GM04504 (cell line): ENCODE measurements around the gene COP1.
A peak's percentile ranks its signal among the peaks of the same experiment; 100 is the strongest.

Experiments used
- DNase-seq: peaks from one replicate; pipeline ENCODE4 v3.0.0-alpha.2; 2012; ENCODE audit warnings: low read depth

COP1 gene

DNA sequence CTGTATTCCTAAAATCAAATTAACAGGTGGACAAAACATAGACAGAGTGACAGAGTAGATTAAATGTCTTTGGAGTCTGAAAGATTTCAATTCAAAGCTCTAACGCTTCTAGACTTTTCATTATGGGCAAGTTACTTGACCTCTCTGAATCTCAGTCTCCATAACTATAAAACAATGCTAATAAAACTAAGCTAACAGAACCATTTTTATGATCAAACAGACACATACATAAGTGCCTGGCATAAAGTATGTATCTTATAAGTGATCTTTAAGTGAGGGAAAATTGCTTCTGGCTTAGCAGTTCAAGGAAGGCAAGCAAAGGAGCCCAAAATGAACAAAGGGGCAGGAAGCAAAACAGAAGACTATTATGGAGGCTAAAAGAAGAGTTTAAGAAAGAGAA is 246.9 kb downstream of the COP1 start:
- DNase-seq, result no peak

DNA sequence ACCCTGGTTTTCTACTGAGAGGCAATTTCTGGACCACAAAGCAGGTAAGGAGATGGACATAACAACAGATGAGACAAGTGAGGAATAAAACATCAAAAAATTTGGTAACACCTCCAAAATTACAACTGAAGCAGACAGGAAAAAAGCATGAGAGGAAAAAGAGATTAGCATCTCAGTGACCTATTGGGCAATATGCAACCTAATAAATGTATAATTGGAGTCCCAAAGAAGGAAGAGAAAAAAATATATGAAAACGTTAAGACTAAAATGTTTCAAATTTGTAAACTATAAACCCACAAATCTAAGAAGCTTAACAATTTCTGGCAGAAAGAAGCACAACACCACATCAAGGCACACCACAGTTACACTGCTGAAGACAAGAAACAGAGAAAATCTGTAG is 255.5 kb downstream of the COP1 start:
- DNase-seq, result no peak

DNA sequence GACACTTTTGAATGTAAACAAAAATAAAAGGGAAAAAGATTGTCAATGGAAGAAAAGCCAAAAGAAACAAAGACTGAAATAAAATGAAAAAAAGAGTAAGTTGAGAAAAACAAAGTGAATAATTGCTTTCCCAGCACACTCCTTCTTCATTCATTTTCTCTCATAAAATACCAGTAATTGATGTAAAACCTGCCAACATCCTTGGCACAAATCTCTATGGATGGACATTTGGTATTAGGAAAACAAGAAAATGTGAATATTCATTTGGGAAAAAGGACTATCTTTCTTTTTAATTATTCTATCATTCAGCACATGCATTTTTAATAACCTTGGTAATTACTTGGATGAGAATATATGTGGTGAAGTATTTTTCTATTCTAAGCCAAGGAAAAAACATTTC is 259.3 kb downstream of the COP1 start:
- DNase-seq, result no peak

DNA sequence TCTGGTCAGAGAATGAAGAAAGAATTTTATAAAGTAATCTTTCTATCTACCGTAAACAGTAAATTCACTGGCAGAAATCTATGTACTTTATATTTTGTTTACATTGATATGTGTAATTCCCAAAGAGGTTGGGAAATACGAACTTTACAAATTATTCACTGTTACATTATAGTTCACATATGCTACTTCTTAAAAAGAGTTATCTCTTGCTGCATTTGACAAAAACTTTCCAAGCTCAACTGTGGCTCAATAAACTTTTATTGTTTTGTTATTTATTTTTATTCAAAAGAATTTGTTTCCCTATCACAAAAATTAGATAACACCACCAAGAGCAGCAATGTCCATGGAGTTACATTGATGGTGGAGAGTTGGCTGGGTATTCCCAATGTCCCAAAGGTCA is 262.5 kb downstream of the COP1 start:
- DNase-seq, result no peak

DNA sequence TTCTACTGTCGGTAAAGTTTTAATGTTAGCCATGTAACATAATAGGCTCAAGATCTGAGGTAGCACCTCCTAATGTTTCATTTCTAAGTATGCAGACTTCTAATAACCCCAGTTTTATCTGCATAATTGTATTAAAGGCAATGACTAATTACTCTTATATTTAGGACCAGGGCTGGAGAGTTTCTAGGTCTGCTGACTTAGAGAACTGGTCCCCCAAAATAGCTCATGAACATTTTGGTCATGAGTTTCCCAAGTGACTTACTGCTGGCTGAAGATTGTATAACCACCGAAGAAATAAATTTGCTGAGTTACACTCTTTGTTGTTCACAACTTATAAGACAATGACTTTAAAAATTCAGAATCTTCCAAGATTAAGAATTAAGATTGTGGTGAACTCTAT is 265.9 kb downstream of the COP1 start:
- no peak for DNase-seq

DNA sequence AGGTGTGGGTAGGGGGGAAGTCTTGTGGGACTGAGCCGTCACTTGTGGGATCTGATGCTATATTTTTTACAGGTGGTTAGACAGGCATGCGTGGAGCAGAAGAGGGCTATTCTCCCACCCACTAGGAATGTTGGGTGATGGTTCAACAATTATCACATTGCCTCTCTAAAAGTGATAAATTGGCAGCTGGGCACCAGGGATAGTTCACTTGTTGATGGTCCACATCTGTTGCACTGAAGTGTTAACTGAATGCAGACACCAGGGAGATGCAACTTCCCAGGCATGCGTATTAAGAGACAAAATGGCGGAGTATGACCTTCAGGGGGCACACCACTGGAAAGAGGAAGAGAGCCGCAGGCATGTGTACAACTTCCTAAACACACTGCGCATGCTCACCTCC is 270.4 kb downstream of the COP1 start:
- DNase-seq, result no peak

DNA sequence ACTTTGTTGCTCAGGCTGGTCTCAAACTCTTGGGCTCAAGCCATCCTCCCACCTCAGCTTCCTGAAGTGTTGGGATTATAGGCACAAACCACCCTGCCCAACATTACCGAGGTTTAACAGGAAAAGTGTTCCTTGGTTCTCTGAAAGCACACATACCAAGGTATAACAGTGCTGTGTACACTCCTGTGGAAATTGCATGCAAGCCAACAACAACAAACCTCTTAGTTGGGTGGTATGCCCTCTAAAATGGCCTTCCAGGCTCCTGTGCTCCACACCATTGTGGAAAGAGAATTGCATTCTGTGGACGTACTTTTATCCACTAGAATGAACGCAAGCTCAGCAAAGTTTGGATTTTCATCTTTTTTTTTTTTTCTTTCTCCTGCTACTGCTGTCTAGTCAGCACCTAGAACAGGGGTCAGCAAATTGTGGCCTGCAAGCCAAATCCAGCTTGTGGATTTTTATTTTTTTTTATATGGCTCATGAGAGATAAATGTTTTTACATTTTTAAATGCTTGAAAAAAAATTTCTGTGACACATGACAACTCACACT is 271.4 kb downstream of the COP1 start:
- DNase-seq, result no peak

DNA sequence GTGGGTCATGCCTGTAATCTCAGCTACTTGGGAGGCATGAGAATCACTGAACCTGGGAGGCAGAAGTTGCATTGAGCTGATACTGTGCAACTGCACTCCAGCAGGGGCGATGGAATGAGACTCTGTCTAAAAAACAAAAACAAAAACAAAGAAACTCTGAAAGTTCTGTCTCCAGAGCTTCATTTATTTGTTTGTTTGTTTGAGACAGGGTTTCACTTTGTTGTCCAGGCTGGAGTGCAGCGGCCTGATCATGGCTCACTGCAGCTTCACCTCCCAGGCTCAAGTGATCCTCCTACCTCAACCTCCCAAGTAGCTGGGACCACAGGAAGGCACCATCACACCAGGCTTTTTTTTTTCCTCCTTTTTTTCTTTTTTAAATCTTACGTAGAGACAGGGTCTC is 271.9 kb downstream of the COP1 start:
- DNase-seq, result no peak

DNA sequence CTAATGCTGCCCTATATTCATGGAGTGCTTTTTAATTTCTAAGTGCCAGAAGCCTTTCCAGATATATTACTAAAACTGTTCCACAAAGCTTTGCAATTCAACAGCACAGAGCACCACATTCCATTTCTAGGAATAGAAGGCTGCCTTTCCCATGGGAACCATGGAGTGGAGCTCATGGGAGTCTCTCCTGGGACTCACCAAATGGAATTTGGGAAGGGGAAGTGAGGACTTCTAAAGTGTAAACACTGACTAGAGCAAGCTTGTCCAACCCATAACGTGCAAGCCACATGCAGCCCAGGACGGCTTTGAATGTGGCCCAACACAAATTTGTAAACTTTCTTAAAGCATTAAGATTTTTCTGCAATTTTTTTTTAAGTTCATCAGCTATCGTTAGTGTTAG is 273.3 kb downstream of the COP1 start:
- DNase-seq, result peak; percentile 14

DNA sequence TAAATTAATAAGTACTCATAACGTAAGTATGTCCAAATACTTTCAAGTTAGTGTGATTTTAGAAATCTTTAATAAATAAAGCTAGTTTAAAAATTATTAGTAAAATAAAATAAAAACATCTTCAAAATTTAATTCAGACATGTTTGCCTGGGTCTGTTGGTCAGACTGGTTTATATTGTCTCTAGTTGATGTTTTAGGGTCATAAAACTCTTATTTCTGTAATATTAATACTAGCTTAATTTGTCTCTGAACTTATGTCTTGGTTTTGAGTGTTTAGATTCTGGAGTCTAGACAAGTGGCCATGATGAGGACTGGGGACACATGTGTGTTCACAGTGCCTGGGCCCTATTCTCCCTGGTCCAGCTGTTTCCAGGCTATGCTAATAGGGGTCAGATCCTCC is 279.1 kb downstream of the COP1 start:
- no peak for DNase-seq

DNA sequence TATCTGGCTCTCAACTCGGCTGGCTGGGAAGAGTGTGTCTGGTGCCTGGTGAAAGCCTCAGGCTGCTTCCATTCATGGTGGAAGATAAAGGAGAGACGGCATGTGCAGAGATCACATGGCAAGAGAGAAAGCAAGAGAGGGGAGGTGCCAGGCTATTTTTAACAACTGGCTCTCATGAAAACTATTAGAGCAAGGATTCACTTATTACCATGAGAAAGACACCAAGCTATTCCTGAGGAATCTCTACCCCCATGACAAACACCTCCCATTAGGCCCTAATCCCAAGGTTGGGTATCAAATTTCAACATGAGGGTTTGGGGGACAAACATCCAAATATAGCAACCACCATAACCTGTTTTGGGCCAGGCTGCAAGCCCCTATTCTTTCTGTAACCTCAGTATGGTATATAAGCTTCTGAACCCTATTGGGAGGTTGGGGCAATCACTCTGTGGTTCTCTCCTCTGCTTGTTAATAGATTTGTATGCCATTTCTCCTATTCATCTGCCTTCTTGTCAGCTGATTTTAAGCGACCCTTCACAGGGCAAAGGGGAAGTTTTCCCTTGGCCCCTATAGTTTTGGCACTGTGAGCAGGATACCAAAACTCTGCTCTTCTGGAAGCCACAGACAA is 284.7 kb downstream of the COP1 start:
- no peak for DNase-seq

DNA sequence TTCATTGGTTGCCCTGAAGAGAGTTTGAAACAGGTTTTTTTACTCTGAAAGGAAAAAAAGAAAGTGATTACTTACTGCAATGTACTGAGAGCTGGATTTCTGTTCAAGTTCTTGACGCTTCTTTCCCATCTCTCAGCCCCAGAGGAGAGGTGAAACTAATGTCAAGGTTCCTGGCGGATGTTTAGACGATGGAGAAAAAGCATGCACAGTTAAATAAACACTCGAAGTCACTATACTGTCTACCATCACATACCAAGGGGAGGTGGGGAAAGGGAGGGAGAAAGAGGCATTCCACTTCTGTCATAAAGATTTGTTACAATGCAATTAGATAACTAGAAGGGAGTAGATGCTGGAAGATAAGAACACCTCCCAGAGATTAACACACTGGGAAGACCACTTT is 286.7 kb downstream of the COP1 start:
- DNase-seq, result no peak

DNA sequence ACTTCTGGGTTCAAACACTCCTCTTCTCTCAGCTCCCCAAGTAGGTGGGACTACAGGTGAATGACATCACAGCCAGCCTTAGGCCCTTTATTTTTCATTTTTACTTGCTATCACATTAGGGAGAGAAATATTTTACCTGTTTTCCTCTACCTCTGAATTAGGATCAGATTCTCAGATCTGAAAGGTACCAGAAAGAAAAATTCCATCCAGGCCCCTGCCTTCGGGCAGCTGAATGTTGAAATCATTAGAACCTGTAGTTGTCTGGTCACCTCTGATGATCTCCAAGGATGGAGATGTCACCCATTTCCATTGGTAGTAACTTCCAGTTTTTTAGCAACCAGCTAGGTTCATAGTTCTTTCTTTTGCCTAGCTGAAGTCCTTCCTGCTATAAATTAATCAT is 288.1 kb downstream of the COP1 start:
- no peak for DNase-seq

DNA sequence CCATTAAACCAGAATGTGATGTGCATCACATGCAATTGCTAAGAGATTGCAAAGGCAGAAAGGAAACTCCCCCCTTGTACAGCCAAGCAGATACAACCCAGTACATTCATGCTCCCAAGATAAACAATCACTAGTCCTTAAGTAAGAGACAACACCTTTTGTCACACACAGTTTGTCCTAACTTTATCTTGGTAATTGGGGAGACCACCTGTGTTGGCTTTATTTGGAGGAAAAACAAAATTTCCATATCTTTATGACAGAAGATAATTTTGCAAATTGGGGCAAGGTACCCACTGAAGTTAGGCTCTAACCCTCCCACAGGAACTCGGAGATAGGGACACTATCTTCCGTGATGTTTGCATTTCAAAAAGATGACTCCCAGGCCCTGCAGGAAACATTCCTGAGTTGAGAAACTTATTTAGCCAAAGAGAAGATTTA is 288.7 kb downstream of the COP1 start:
- no peak for DNase-seq

DNA sequence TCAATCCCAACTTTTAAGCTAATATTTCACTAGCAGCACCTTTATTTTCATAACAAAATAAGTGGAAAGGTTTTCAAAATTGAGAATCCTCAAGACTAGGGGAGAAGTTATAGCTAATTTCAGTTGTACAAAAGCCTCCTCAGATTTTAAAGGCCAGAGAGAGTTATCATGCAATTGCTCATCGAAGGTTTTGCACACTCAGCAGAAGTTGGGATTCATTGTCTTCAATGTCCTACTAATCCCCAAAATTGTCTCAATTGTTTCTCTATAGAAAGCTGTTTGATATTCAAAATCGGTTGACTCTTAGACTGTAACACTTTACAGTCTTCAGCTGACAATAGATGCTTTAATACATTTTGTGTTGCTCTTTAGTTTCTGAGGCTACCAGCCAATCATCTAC is 293.0 kb downstream of the COP1 start:
- DNase-seq, result no peak

DNA sequence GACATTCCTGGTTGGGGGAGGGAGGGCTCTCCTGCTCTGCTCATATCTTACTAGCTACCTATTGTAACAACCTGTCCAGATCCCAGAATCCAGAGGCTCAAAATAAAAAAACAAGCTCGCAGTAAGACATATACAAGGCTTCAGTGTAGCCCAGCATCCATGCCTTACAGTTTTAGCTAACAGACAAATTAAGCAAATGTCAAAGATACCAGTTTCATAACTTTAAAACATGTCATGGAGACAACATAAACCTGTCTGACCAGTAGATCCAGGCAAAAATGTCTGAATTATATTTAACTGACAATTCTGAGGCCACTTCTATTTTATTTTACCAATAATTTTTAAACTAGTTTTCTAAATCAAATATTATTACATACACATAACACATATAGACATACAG is 295.9 kb downstream of the COP1 start:
- no peak for DNase-seq

DNA sequence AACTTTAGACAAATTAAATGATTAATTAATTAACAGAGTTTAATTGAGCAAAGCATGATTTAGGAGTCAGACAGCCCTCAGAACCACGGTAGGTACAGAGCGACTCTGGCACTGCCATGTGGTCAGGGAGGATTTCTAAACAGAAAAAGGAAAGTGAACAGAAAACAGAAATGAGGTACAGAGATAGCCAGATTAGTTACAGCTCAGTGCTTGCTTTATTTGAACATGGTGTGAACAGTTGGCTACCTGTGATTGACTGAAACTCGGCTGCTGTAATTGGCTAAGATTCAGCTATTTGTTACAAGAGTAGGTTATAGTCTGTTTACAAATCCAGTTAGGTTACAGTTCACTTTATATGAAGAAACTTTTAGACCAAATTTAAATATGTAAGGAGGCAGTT is 300.7 kb downstream of the COP1 start:
- DNase-seq, result no peak

DNA sequence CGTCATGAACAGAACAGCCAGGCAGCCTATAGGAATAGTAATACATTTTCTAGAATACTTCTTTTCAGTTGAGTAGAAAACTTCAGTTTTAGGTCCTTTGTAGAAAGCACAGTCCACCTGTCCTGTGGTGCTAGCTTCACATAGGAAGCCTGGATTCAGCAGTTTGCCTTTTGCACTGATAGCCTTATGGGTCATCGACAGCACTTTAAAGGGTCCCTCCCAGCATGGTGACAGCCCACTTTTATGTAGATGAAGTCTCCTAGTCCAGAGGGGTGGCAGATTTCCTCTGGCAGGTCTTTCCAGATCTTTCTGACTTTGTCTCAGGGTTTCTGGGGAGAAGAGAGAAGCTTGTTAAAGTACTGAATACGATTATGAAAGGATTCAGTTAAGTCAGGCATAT is 302.3 kb downstream of the COP1 start:
- DNase-seq, result no peak

DNA sequence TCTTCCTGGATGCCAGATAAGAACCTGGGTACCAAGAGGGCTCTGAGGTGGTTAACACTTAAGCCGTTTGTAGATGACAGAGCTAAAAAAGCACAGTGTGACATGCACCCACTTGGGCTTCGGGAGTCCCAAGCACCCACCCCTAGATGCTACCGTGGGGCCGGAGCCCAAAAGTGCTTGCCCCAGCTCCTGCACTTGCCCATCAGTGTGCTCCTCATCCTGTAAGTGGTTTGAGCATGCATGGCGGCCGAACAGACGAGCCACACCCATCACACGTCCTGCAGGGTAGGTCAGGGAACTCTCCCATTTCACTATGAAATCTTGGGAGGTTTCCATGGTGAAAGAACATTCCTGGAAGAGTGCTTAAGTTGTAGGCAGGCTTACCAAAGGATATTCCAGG is 304.8 kb downstream of the COP1 start:
- DNase-seq, result no peak

DNA sequence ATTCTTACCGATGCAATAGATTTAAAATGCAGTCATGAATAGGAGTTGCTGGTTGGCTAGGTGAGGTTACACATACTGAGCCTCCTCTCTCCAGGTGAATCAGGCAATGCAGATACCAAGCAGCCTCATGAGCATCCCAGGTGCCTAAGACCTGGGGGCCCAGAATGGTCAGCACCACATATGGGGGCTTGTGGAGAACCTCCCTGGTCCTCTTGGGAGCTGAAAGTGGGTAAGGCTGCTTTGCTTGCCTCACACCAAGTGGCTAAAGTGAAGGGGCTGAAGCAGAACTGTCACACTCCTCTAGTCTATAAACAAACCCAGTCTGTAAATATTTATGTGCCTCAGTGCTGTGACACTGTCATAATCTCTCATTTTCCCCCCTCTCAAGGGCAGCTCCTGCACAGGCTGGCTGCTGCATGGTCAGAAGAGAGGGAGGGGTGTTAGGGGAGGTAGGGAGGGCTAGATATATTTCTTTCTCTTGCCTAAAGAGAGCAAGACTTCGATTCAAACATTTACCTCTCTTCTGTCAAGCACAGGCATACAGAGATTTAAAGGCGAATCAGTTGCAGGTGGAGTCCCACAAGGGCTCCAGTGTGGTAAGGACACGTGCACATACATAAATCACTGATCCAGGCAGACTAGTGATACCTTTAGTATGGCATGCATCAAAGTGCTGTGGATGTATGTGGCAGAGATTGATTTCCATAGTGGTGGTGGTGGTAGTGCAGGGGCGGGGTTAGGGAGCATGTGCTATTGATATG is 305.8 kb downstream of the COP1 start:
- DNase-seq, result no peak

DNA sequence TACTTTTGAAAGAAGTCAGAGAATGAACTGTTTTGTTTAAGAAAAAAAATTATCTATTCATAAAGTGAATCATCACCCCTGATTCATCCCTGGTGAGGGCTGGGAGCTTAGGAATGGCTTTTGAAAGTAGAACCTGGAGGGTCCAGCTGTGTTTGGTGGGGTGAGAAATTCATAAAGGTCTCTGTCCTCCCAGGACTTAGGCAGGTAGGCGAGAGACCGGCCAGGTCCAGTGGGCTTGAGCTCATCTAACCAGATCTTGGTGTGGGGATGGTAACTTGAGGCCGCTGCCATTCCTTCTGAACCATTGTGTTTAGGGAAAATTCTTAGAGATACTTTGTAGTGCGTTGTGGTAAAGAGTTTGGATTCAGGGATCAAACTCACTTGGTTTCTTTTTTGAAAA is 306.9 kb downstream of the COP1 start:
- no peak for DNase-seq

DNA sequence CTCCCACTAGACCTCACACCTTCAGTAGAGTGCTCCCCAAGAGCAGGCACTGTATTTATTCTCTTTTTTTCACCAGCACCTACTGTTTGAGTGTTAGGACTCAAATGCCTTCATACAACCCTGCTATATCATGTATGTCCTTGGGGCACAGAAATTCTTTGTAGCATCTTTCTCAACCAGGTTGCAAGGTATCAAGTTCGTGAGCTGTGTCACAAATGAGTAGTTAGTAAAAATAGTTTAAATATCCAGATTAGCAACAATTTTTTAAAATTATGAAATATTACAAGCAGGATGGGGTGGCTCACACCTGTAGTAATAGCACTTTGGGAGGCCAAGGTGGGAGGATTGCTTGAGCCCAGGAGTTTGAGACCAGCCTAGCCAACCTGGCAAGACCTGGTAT is 311.1 kb downstream of the COP1 start:
- DNase-seq, result no peak
